Activated CD4-positive, alpha-beta T cell treated with anti-CD3 and anti-CD28 coated beads for 36 hours (primary cell): ENCODE data around the gene ECPAS. TPM values are rescaled to one million over a fixed set of nuclear protein-coding genes. Genes with fewer than 3 reads are reported as not detected.

ENCODE experiments used
- ATAC-seq: fragments of 200-7000 bp; cut with Tn5 transposase; one replicate; pipeline ENCODE4 v1.10.0; 2021; ENCODE audit warnings: mild to moderate bottlenecking, moderate library complexity
- CTCF ChIA-PET: fragments of 350-600 bp; sonication (Branson Sonifier 250); formaldehyde crosslinking; loops from one replicate; lab custom pipeline; 2021; ENCODE audit warnings: antibody characterized with exemption; lab: Charles Lee
- POLR2A ChIA-PET: fragments of 350-600 bp; sonication (Branson Sonifier 250); formaldehyde crosslinking; loops from one replicate; lab custom pipeline; 2021; ENCODE audit warnings: antibody characterized with exemption, inconsistent platforms; lab: Charles Lee
- DNase-seq: peaks from one replicate; pipeline ENCODE4 v3.0.0-alpha.2; 2020
- H3K27ac Mint-ChIP-seq: one replicate; pipeline ENCODE4 v1.8.0; 2021; ENCODE audit warnings: mixed read lengths
- H3K27me3 Mint-ChIP-seq: one replicate; pipeline ENCODE4 v1.8.0; 2021; ENCODE audit warnings: mixed read lengths
- H3K36me3 Mint-ChIP-seq: one replicate; pipeline ENCODE4 v1.8.0; 2021; ENCODE audit warnings: low read depth, mixed read lengths
- H3K4me1 Mint-ChIP-seq: one replicate; pipeline ENCODE4 v1.8.0; 2021; ENCODE audit warnings: mixed read lengths
- H3K4me3 Mint-ChIP-seq: one replicate; pipeline ENCODE4 v1.8.0; 2021; ENCODE audit warnings: mild to moderate bottlenecking, moderate library complexity, mixed read lengths
- H3K9me3 Mint-ChIP-seq: one replicate; pipeline ENCODE4 v1.8.0; 2021; ENCODE audit warnings: low read depth, mixed read lengths
- intact Hi-C, 2 experiments: fragments of 100-400 bp; cut with DNase I in 1 of 2; cut with micrococcal nuclease in 1 of 2; formaldehyde crosslinking; loops; one replicate each; pipeline versions ENCODE4 v1.14.2 to v1.15.1; 2022 to 2024; cut with DNase I, micrococcal nuclease
- total RNA-seq, 2 experiments: library from RNA; stranded (reverse); gene quantifications; one replicate each; pipeline ENCODE4 v1.2.3, GENCODE V29; 2021

The ECPAS gene
- total RNA-seq, 2 experiments from 2014 or later: 78.4 to 127 TPM

GRCh38 chr9:111375817-111376564, 108.2 kb downstream of the ECPAS start:
- Mint-ChIP-seq H3K9me3 (no peaks in the 10 kb centered on the region), H3K4me3 (no peak overlapping the region), H3K4me1 (no peaks in the 10 kb centered on the region), H3K36me3 (peaks cover 65% of the 10 kb centered on the region), H3K27me3 (no peaks in the 10 kb centered on the region), H3K27ac (no peak overlapping the region)
- ATAC-seq (no peak), DNase-seq (no peak)
- CTCF ChIA-PET: interaction anchor here (0.7 kb wide), 1 partner anchor 9 kb away, joined by 3 read pairs; no protein-coding TSS in a partner anchor
- intact Hi-C loops: no loop called here
- POLR2A ChIA-PET: no interaction called here

DNA sequence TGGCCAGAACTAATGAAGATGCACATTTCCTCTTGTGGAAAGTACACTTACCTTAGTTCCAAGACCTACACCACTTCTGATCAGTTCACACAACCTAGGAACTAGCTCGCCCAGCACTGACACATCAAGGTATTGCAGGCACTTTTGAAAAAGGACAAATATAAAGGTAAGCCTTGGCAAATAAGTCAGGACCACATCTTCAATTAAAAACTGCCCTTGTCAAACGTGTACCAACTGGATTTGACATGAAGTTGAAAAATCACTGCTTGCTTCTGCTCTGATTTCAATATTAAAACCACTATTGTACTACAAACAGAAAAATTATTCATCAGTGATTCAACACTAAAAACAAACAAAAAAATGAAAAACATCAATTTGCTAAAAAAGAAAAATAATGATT, 109.1 kb downstream of the ECPAS start:
- POLR2A ChIA-PET: no interaction called here
- peaks cover 70% of the 10 kb centered on the region for H3K36me3 Mint-ChIP-seq

DNA sequence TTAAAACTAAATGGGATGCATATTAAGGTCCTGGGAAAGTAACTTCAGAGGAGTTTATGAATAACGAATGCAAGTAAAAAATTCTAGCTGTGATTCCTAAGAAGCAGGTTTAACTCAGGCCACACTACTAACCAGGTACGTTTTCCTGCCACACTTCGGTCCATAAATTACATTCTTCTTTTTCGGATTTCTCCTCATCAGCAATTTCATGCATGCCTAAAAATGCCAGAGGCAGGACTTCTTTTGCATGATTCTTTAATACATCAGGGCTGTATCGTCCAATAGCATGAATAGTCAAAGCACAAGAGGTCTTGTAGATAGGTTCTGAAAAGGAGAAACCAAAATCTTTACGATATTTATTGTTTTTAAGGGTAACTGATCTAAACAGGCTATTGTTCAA, 111.9 kb downstream of the ECPAS start:
- Mint-ChIP-seq H3K36me3 (peaks cover 79% of the 10 kb centered on the region), H3K4me1 (no peaks in the 10 kb centered on the region), H3K4me3 (no peak overlapping the region), H3K27me3 (no peaks in the 10 kb centered on the region), H3K27ac (no peak overlapping the region), H3K9me3 (no peaks in the 10 kb centered on the region)
- ChIA-PET CTCF (no interaction called here), POLR2A (no interaction called here)
- intact Hi-C loops: no loop called here
- ATAC-seq: no peak
- DNase-seq: no peak

More for the DNA sequence above, 109.1 kb downstream of the ECPAS start:
- Mint-ChIP-seq H3K9me3 (no peaks in the 10 kb centered on the region), H3K27me3 (no peaks in the 10 kb centered on the region), H3K4me3 (no peak overlapping the region), H3K27ac (no peak overlapping the region), H3K4me1 (no peaks in the 10 kb centered on the region)
- no peak for ATAC-seq
- no peak for DNase-seq
- CTCF ChIA-PET: no interaction called here
- intact Hi-C loops: no loop called here

DNA sequence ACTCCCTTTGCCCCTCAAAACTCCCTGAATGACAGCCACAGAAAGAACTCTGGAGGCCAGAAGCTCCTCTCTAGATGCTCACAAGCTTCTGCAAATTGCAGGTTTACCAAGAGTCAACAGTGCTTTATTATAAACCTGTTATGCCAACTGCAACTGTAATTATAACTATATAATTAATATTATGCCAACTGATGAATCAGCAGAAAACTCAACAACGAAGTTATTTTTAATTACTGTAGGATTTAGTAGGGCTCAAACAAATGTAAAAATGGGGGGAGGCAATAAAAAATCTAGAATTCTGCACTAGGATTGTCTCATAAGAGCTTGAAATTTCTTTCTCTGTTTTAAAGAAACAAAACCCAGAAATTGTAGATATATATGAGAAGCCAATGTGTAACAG, 117.2 kb downstream of the ECPAS start:
- Mint-ChIP-seq H3K4me1 (no peaks in the 10 kb centered on the region), H3K27ac (no peak overlapping the region), H3K27me3 (no peaks in the 10 kb centered on the region), H3K36me3 (peaks cover 67% of the 10 kb centered on the region), H3K4me3 (no peak overlapping the region), H3K9me3 (no peaks in the 10 kb centered on the region)
- ChIA-PET CTCF (interaction anchor here (0.9 to 1.2 kb wide), 2 partner anchors 9 to 14 kb away, joined by 3 read pairs; no protein-coding TSS in a partner anchor), POLR2A (no interaction called here)
- ATAC-seq (no peak), DNase-seq (no peak)
- intact Hi-C loops: no loop called here

DNA sequence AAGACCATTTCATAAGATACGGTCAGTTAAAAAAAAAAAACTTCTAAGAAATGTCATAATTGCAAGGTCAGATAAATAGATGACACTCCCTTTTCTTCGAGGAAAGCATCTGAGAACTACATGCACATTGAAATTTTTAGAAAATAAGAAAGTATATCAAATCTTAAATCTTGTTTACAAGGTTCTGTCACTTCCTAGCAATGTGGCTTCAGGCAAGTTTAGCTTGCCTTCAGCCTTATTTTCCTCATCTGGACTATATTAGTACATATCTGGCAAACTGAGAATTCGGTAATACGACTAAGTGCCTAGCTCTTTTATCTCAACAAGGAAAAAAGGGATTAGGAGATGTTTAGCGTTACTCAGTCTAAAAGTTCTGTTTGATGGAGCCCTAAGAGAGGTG, 121.7 kb downstream of the ECPAS start:
- ChIA-PET POLR2A (no interaction called here), CTCF (no interaction called here)
- ATAC-seq: no peak
- H3K4me3 Mint-ChIP-seq: no peak overlapping the region
- DNase-seq: no peak
- H3K36me3 Mint-ChIP-seq: peaks cover 39% of the 10 kb centered on the region
- intact Hi-C loops: no loop called here
- H3K4me1 Mint-ChIP-seq: no peaks in the 10 kb centered on the region
- H3K27me3 Mint-ChIP-seq: no peaks in the 10 kb centered on the region
- no peaks in the 10 kb centered on the region for H3K9me3 Mint-ChIP-seq
- H3K27ac Mint-ChIP-seq: no peak overlapping the region

GRCh38 chr9:111360881-111361280, 123.3 kb downstream of the ECPAS start:
- Mint-ChIP-seq H3K36me3 (peaks cover 33% of the 10 kb centered on the region), H3K27ac (no peak overlapping the region), H3K4me1 (peaks cover 8% of the 10 kb centered on the region), H3K27me3 (no peaks in the 10 kb centered on the region), H3K9me3 (no peaks in the 10 kb centered on the region), H3K4me3 (no peak overlapping the region)
- intact Hi-C loops: no loop called here
- no peak for ATAC-seq
- ChIA-PET POLR2A (no interaction called here), CTCF (interaction anchor here (0.6 kb wide), 1 partner anchor 26 kb away, joined by 3 read pairs; no protein-coding TSS in a partner anchor)
- no peak for DNase-seq

DNA sequence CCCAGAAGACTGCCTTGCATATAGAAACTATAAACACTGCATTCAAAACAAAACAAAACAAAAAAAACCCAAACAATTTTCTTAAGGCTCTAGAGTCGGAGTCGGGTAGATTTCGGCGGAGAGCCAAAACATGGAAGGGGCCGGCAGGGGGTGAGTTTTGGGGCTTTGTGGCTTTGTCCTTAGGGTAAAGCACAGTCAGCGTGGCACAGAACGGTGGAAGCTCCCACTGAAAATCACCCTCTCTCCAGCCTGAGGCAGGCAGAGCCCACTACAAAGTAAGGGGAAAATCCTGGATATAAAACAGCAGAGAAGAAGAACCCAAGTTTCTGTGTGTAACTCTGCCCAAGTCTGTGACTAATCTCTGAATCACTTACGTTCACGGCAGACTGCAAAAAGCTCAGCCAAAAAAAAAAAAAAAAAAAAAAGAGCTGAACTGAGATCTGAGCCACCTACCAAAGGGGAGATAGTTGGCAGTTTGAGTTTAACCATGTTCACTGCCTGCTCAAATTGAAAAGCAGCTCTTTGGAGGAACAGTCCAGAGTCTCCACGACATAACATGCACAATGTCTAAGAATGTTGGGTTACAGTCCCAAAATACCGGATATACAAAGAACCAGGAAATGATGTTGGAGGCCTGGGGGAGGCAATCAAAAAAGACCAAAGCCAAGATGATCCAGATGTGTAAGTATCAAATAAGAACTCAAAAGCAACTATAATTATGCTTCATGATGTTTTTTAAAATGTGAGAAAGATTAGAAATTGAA, 127.5 kb downstream of the ECPAS start:
- Mint-ChIP-seq H3K36me3 (peaks cover 4% of the 10 kb centered on the region), H3K4me1 (peaks cover 8% of the 10 kb centered on the region), H3K27me3 (no peaks in the 10 kb centered on the region), H3K27ac (no peak overlapping the region), H3K9me3 (peaks cover 1% of the 10 kb centered on the region), H3K4me3 (no peak overlapping the region)
- CTCF ChIA-PET: interaction anchor here (0.8 kb wide), 1 partner anchor 44 kb away, joined by 3 read pairs; no protein-coding TSS in a partner anchor
- intact Hi-C loops: no loop called here
- POLR2A ChIA-PET: no interaction called here
- no peak for DNase-seq
- peak; percentile 76 for ATAC-seq

DNA sequence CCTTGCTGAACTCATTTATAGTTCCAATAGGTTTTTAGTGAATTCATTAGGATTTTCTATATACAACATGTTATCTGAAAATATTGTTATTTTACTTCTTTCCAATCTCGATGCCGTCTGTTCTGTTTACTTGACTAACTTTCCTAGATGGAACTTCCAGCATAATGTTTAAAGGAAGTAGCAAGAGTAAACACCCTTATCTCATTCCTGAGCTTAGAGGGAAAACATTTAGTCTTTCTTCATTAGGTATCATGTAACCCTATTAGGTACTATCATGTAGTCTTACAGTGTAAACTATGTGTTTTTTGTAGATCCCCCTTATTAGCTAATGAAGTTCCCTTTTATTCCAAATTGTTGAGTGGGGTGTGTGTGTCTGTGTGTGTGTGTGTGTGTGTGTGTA, 131.6 kb downstream of the ECPAS start:
- no peaks in the 10 kb centered on the region for H3K36me3 Mint-ChIP-seq
- DNase-seq: no peak
- H3K27ac Mint-ChIP-seq: no peak overlapping the region
- peaks cover 8% of the 10 kb centered on the region for H3K4me1 Mint-ChIP-seq
- peaks cover 3% of the 10 kb centered on the region for H3K27me3 Mint-ChIP-seq
- ChIA-PET CTCF (no interaction called here), POLR2A (no interaction called here)
- H3K4me3 Mint-ChIP-seq: no peak overlapping the region
- ATAC-seq: no peak
- intact Hi-C loops: no loop called here
- peaks cover 3% of the 10 kb centered on the region for H3K9me3 Mint-ChIP-seq

GRCh38 chr9:111350556-111350955, 133.6 kb downstream of the ECPAS start:
- Mint-ChIP-seq H3K36me3 (no peaks in the 10 kb centered on the region), H3K4me1 (no peaks in the 10 kb centered on the region), H3K27me3 (peaks cover 10% of the 10 kb centered on the region), H3K27ac (no peak overlapping the region), H3K9me3 (peaks cover 3% of the 10 kb centered on the region), H3K4me3 (no peak overlapping the region)
- DNase-seq (no peak), ATAC-seq (no peak)
- ChIA-PET POLR2A (no interaction called here), CTCF (no interaction called here)
- intact Hi-C loops: no loop called here

- Mint-ChIP-seq H3K27me3 (peaks cover 10% of the 10 kb centered on the region), H3K4me3 (no peak overlapping the region), H3K9me3 (peaks cover 3% of the 10 kb centered on the region), H3K36me3 (no peaks in the 10 kb centered on the region), H3K27ac (no peak overlapping the region), H3K4me1 (no peaks in the 10 kb centered on the region)
- ATAC-seq (no peak), DNase-seq (no peak)
- intact Hi-C loops: no loop called here
- CTCF ChIA-PET: no interaction called here
- POLR2A ChIA-PET: no interaction called here
These were observed 134.4 kb downstream of the ECPAS start for GRCh38 chr9:111349766-111350165.

- peaks cover 10% of the 10 kb centered on the region for H3K27me3 Mint-ChIP-seq
- DNase-seq (no peak), ATAC-seq (no peak)
- H3K4me1 Mint-ChIP-seq: no peaks in the 10 kb centered on the region
- no peak overlapping the region for H3K27ac Mint-ChIP-seq
- H3K36me3 Mint-ChIP-seq: no peaks in the 10 kb centered on the region
- ChIA-PET POLR2A (no interaction called here), CTCF (no interaction called here)
- no peak overlapping the region for H3K4me3 Mint-ChIP-seq
- intact Hi-C loops: no loop called here
- H3K9me3 Mint-ChIP-seq: peaks cover 3% of the 10 kb centered on the region
These were observed 135.3 kb downstream of the ECPAS start for GRCh38 chr9:111348821-111349271.
